ENCODE data around the gene NCAPD3. TPM values are rescaled to one million over a fixed set of nuclear protein-coding genes. Genes with fewer than 3 reads are reported as not detected.

NCAPD3 gene
- total and polyA plus RNA-seq, 2 donors (not counting 1 experiment from before 2014, with no cell fraction given) = 12.9 to 32.2 TPM

DNA sequence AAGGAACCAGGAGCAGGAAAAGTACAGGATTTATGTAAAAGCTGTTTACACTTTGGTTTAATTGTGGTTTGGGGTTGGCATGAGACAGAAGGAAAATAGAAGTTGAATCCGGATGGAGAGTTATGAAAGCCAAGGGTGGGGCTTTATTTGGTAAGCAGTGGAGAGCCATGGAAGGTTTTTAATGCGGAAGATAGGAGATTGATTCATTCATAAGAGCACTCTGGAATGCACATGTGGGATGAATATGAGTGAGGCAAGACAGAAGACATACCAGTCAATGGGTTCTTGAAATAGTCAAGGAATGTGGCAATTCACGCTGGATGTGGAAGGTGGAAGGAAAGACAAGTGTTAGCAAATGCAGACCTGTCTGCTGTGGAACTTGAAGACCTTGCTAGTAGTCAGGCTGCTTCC, 43.1 kb upstream of the NCAPD3 start:
- Histone ChIP-seq H3K9me3 (ENCODE audit: control extremely low read depth in 1 of 3, control insufficient read depth in 2 of 3, insufficient read depth in 1 of 3, low read length in 2 of 3) (no peaks in the 10 kb centered on the region), H3K27ac (ENCODE audit: low read length in 2 of 2) (no peak overlapping the region), H3K9ac (ENCODE audit: low read length) (no peak overlapping the region), H3K79me2 (ENCODE audit: control insufficient read depth, insufficient read depth, low read length) (no peaks in the 10 kb centered on the region), H3K4me3 (ENCODE audit: control extremely low read depth in 1 of 5, extremely low read depth in 1 of 5, insufficient read depth in 1 of 5, low read depth in 2 of 5, low read length in 4 of 5) (no peak overlapping the region), H2AFZ (ENCODE audit: insufficient read depth, low read depth, low read length, poor library complexity, severe bottlenecking) (no peak overlapping the region), H3K36me3 (replicated peaks in 1 of 2; ENCODE audit: control extremely low read depth in 1 of 2, control insufficient read depth in 1 of 2, extremely low read depth in 1 of 2, insufficient read depth in 2 of 2, low read length in 1 of 2) (peaks cover 0 to 20% of the 10 kb centered on the region in 2 experiments), H3K4me1 (ENCODE audit: control insufficient read depth in 2 of 2, insufficient read depth in 2 of 2, low read length in 2 of 2) (no peaks in the 10 kb centered on the region), H3K27me3 (replicated peaks in 1 of 4; ENCODE audit: control extremely low read depth in 1 of 4, control insufficient read depth in 3 of 4, insufficient read depth in 4 of 4, low read length in 3 of 4) (peaks cover 0 to 9% (median 4%) of the 10 kb centered on the region in 4 experiments), H3K4me2 (replicated peaks; ENCODE audit: low read depth, low read length, poor library complexity, severe bottlenecking) (no peak overlapping the region), H4K20me1 (ENCODE audit: control insufficient read depth, insufficient read depth, low read length, poor library complexity, severe bottlenecking) (no peaks in the 10 kb centered on the region)
- CTCF ChIA-PET = interaction anchor here (0.5 to 1.3 kb wide), 3 partner anchors 13 to 23 kb away, joined by 4 to 5 read pairs (median 4); no protein-coding TSS in a partner anchor
- no peaks in the 10 kb centered on the region for H3K9me3 Mint-ChIP-seq (ENCODE audit: insufficient read depth)
- H3K27me3 Mint-ChIP-seq = peaks cover 26% of the 10 kb centered on the region
- H3K27ac Mint-ChIP-seq = no peak overlapping the region
- POLR2A ChIA-PET = no interaction called here
- WGBS (ENCODE audit: insufficient coverage) = 45% methylated on average over 3 of the region's 3 CpGs
- intact Hi-C loops (cut with micrococcal nuclease) = no loop called here
- no peaks in the 10 kb centered on the region for H3K4me1 Mint-ChIP-seq
- TF ChIP-seq CTCF (IDR thresholded peaks at IDR 0.05) (no peak), EZH2 (IDR thresholded peaks at IDR 0.05; ENCODE audit: borderline replicate concordance, insufficient read depth, low read depth, low read length, poor library complexity, severe bottlenecking) (no peak)
- DNase-seq = no peak
- no peak overlapping the region for H3K4me3 Mint-ChIP-seq
- ATAC-seq (ENCODE audit: low read depth) = no peak

- no peak overlapping the region for H3K9ac ChIP-seq (ENCODE audit: low read length)
- no peaks in the 10 kb centered on the region for H3K4me1 ChIP-seq (ENCODE audit: control insufficient read depth in 2 of 2, insufficient read depth in 2 of 2, low read length in 2 of 2)
- no peak overlapping the region for H3K4me3 ChIP-seq (ENCODE audit: control extremely low read depth in 1 of 5, extremely low read depth in 1 of 5, insufficient read depth in 1 of 5, low read depth in 2 of 5, low read length in 4 of 5)
- H3K36me3 ChIP-seq (replicated peaks in 1 of 2; ENCODE audit: control extremely low read depth in 1 of 2, control insufficient read depth in 1 of 2, extremely low read depth in 1 of 2, insufficient read depth in 2 of 2, low read length in 1 of 2) = peaks cover 0 to 24% of the 10 kb centered on the region in 2 experiments
- H3K9me3 Mint-ChIP-seq (ENCODE audit: insufficient read depth) = no peaks in the 10 kb centered on the region
- no peak overlapping the region for H2AFZ ChIP-seq (ENCODE audit: insufficient read depth, low read depth, low read length, poor library complexity, severe bottlenecking)
- H3K4me1 Mint-ChIP-seq = no peaks in the 10 kb centered on the region
- H3K27ac Mint-ChIP-seq = no peak overlapping the region
- no peaks in the 10 kb centered on the region for H3K79me2 ChIP-seq (ENCODE audit: control insufficient read depth, insufficient read depth, low read length)
- no peak overlapping the region for H3K4me2 ChIP-seq (replicated peaks; ENCODE audit: low read depth, low read length, poor library complexity, severe bottlenecking)
- no peak overlapping the region for H3K4me3 Mint-ChIP-seq
- no peak for DNase-seq
- H3K27me3 Mint-ChIP-seq = peaks cover 23% of the 10 kb centered on the region
- CTCF ChIA-PET = interaction anchor here (0.5 to 1.3 kb wide), 2 partner anchors 13 to 22 kb away, joined by 4 to 5 read pairs; no protein-coding TSS in a partner anchor
- intact Hi-C loops (cut with micrococcal nuclease) = no loop called here
- no peak for TF ChIP-seq CTCF (IDR thresholded peaks at IDR 0.05)
- no peak for TF ChIP-seq EZH2 (IDR thresholded peaks at IDR 0.05; ENCODE audit: borderline replicate concordance, insufficient read depth, low read depth, low read length, poor library complexity, severe bottlenecking)
- no peak overlapping the region for H3K27ac ChIP-seq (ENCODE audit: low read length in 2 of 2)
- WGBS (ENCODE audit: insufficient coverage) = 83% methylated on average over 5 of the region's 5 CpGs
- ATAC-seq (ENCODE audit: low read depth) = no peak
- no peaks in the 10 kb centered on the region for H4K20me1 ChIP-seq (ENCODE audit: control insufficient read depth, insufficient read depth, low read length, poor library complexity, severe bottlenecking)
- POLR2A ChIA-PET = no interaction called here
- H3K27me3 ChIP-seq (replicated peaks in 1 of 4; ENCODE audit: control extremely low read depth in 1 of 4, control insufficient read depth in 3 of 4, insufficient read depth in 4 of 4, low read length in 3 of 4) = peaks cover 0 to 7% (median 2%) of the 10 kb centered on the region in 4 experiments
- H3K9me3 ChIP-seq (ENCODE audit: control extremely low read depth in 1 of 3, control insufficient read depth in 2 of 3, insufficient read depth in 1 of 3, low read length in 2 of 3) = no peaks in the 10 kb centered on the region
These were observed 42.7 kb upstream of the NCAPD3 start for GRCh38 chr11:134266440-134266839.
